Subcutaneous adipose tissue (tissue), 4 donors: Measurements from ENCODE around the gene IFT122. TPM values are rescaled to one million over a fixed set of nuclear protein-coding genes. Genes with fewer than 3 reads are reported as not detected.

Experiments used
- total RNA-seq, 4 donors: library from RNA; depleted of rRNA; stranded (reverse); fragments of >200 nt; gene quantifications; one replicate each; pipeline ENCODE4 v1.1.0, GENCODE V29; 2016
- TF ChIP-seq, protein P1 (sequence below): fragments of 450-650 bp; IDR thresholded peaks from one replicate; pipeline ENCODE4 v1.5.1; 2016; ENCODE audit warnings: low read depth, mild to moderate bottlenecking, control low read depth, antibody characterized with exemption, moderate library complexity

IFT122 gene
- total RNA-seq, 4 donors from 2014 or later: 26.4 to 57.3 (median 45.3) TPM

DNA sequence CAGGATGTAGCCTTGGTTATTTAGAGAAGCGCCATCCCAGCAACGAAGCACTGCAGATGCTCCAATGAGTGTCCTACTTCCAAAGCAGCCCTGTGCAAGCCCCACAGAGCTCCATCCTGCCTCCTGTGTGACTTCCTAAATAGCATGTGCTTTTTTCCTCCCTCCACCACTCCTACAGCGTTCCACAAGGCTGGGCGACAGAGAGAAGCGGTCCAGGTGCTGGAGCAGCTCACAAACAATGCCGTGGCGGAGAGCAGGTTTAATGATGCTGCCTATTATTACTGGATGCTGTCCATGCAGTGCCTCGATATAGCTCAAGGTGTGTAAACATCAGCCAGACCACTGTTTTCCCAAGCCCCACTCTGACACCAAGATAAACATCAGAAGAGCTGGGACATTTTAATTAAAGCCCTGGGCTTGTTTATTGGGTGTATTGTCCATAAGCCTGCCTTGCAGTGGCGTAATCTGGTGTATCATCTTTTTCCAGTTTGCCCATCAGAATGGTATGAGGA is 66.3 kb downstream of the IFT122 start:
- TF ChIP-seq, protein P1, sequence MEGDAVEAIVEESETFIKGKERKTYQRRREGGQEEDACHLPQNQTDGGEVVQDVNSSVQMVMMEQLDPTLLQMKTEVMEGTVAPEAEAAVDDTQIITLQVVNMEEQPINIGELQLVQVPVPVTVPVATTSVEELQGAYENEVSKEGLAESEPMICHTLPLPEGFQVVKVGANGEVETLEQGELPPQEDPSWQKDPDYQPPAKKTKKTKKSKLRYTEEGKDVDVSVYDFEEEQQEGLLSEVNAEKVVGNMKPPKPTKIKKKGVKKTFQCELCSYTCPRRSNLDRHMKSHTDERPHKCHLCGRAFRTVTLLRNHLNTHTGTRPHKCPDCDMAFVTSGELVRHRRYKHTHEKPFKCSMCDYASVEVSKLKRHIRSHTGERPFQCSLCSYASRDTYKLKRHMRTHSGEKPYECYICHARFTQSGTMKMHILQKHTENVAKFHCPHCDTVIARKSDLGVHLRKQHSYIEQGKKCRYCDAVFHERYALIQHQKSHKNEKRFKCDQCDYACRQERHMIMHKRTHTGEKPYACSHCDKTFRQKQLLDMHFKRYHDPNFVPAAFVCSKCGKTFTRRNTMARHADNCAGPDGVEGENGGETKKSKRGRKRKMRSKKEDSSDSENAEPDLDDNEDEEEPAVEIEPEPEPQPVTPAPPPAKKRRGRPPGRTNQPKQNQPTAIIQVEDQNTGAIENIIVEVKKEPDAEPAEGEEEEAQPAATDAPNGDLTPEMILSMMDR: no peak

DNA sequence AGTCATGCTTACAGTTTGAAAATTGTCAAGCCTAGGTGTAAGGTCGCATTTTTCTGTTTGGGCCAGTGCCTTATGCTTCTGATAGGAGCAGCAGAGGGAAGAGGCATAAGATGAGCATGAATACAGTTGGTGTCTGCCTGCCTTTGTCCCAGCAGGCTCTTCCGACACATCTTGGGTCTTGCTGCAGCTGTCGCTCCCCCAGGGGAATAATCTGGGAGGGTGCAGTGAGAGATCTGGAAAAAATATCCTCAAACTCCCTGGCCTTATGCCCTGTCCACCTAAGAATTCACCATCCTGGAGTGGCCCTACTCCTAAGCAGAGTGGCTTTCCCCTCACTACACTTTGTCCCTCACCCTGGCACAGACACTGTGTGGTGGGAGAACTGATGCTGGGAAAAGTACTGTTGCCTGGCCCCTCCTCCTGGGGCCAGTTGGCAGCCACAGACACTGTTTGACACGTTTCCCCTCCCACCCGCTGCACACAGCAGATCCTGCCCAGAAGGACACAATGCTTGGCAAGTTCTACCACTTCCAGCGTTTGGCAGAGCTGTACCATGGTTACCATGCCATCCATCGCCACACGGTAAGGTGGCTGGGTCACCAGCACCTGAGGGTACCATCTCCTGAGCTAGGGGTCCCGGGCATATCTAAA is 67.3 kb downstream of the IFT122 start:
- TF ChIP-seq, protein P1: no peak

DNA sequence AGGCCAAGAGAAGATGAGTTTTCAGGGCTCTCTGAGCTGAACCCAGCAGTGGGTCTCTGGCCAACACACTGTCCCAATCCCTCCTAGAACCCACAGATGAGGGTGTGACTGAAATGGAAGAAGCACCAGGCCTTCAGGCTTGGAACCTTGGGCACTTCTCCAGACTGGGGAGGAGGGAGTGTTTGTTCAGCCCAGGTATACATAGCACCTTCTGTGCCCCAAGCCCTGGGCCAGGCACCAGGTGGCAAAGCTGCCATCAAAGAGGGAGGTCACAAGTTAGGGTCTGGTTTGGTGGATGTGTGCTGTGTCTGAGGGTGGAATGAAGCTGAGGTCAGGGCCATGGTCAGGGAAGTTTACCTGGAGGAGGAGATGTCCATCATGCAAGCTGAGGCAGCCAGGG is 72.6 kb downstream of the IFT122 start:
- TF ChIP-seq, protein P1: no peak

DNA sequence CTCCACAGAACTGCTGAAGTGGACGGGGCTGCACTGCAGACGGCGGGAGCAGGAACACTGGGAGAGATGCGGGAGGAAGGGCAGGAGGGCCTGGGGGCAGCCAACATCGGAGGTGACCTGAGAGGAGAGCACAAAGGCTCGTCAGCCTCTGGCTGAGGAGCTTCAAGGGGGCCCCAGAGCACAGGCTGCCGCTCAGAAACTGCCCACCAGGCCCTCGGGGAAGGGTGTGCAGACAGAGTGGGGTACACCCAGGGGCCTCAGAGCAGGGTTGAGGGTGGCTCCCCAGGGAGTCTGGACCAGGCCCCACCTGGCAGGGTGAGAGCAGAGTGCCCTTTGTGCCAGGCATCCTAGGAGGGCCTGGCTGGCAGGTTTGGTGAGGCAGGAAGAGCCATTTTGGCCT is 73.7 kb downstream of the IFT122 start:
- TF ChIP-seq, protein P1: no peak

DNA sequence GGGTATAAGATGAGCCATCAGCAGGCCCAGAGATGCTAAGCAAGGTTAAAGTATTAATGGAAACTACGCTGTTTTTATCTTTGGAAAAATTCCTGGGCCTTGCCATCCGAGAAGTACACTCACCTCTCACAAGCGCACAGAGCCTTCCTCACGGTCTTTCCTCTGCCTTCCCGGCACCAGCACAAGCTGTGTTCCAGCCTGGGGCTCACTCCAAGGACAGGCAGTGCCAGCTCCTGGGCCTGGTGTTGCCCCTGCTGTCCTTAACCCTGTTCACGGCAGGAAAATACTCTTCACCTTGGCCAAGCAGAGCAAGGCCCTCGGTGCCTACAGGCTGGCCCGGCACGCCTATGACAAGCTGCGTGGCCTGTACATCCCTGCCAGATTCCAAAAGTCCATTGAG is 74.1 kb downstream of the IFT122 start:
- TF ChIP-seq, protein P1: no peak

DNA sequence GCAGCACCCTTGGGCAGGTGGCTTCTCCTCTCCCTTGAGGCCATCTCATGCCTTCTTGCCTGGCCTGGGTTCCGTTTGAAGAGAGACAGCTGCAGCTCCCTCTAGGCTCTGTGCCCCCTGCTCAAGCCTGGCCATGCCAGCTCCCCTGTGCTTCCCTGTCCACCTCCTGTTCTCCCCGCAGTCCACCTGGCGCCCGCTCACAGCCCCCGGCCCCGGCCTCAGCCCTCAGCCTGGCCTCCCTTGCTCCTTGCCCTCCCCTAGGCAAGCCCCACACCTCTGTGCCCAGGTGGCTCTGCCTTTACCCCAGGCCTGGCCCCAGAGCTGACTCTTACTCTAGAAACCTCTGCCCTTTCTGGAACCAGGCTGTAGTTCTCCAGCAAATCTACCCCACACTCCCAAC is 74.5 kb downstream of the IFT122 start:
- TF ChIP-seq, protein P1: no peak

DNA sequence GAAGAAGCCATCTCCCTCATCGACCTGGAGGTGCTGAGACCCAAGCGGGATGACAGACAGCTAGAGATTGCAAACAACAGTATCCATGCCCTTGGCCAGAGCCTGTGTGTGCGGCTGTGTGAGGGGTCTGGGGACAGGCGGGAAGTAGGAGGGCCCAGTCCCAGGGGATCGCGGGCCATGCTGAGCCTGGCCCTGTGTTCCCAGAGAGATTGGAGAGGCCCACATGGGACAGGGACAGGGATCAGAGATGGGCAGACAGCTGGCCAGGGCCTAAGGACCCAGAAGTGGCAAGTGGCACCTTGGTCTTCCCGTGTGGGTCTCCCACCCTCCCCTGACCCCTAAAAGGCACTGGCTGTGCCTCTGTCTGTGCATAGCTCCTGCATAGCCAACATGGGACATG is 77.5 kb downstream of the IFT122 start:
- TF ChIP-seq, protein P1: no peak
